Measurements from ENCODE around the gene GLYR1. TPM values are rescaled to one million over a fixed set of nuclear protein-coding genes. Genes with fewer than 3 reads are reported as not detected.

The GLYR1 gene
- total RNA-seq, 4 donors from 2014 or later = 81.8 to 111 (median 98.8) TPM

DNA sequence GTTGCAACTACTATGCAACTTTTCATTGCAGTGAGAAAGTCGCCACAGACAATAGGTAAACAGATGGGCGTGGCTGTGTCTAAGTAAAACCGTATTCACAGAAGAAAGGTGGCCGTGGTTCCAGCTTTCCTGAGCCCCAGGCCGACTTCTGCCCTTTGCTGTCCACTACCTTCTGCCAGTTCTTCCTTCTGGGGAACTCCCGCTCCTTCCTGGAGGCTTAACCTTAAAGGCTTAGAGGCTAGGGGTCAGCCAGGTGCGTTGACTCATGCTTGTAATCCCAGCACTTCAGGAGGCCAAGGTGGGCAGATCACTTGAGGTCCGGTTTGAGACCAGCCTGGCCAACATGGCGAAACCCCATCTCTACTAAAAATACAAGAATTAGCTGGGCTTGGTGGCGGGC is 56.8 kb downstream of the GLYR1 start:
- Histone ChIP-seq H3K9me3 (no peaks in the 10 kb centered on the region), H3K4me3 (no peak overlapping the region), H3K27me3 (no peaks in the 10 kb centered on the region), H3K27ac (replicated peaks in 1 of 4) (no peak overlapping the region), H3K36me3 (no peaks in the 10 kb centered on the region), H3K4me1 (no peaks in the 10 kb centered on the region)
- no peak for DNase-seq (ENCODE audit: extremely low spot score)
- TF ChIP-seq POLR2A (IDR thresholded peaks at IDR 0.05; ENCODE audit: low read depth) = no peak
- TF ChIP-seq, protein P1, sequence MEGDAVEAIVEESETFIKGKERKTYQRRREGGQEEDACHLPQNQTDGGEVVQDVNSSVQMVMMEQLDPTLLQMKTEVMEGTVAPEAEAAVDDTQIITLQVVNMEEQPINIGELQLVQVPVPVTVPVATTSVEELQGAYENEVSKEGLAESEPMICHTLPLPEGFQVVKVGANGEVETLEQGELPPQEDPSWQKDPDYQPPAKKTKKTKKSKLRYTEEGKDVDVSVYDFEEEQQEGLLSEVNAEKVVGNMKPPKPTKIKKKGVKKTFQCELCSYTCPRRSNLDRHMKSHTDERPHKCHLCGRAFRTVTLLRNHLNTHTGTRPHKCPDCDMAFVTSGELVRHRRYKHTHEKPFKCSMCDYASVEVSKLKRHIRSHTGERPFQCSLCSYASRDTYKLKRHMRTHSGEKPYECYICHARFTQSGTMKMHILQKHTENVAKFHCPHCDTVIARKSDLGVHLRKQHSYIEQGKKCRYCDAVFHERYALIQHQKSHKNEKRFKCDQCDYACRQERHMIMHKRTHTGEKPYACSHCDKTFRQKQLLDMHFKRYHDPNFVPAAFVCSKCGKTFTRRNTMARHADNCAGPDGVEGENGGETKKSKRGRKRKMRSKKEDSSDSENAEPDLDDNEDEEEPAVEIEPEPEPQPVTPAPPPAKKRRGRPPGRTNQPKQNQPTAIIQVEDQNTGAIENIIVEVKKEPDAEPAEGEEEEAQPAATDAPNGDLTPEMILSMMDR (IDR thresholded peaks at IDR 0.05) = no peak
- TF ChIP-seq EP300 (IDR thresholded peaks at IDR 0.05) = no peak
- no peak for TF ChIP-seq POLR2AphosphoS5 (IDR thresholded peaks at IDR 0.05)
- 86% methylated on average over 10 of the region's 10 CpGs for WGBS
- intact Hi-C loops (cut with DNase I) = no loop called here

DNA sequence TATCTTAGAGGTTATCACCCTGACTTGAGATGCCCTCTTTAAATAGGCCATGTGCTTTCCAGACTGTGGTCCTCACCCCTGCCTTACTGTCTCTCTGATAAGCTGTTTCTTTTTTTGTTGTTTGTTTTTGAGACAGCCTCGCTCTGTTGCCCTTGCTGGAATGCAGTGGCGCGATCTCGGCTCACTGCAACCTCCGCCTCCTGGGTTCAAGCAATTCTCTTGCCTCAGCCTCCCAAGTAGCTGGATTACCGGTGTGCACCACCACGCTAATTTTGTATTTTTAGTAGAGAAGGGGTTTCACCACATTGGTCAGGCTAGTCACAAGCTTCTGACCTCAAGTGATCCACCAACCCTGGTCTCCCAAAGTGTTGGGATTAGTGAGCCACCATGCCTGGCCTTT is 58.2 kb downstream of the GLYR1 start:
- intact Hi-C loops (cut with DNase I) = no loop called here

DNA sequence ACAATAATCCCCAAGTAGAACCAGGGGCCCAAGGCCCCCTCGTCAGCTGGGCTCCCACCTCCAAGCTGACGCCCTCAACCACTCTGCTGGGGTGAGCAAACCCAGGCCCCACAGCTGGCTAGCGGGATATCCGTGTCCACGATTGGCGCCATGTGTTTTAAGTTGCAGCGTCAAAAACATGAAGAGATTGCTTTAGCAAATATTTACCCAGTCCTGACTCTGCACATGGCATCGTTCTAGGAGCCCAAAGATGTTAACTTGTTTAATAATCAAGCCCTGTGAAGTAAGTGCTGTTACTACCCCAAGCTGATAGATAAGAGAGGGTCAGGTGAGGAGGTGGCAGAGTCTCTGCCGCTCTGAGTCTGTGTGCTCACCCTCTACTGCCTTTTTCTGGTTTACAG is 58.6 kb downstream of the GLYR1 start:
- Histone ChIP-seq H3K4me3 (no peak overlapping the region), H3K36me3 (no peaks in the 10 kb centered on the region), H3K4me1 (no peaks in the 10 kb centered on the region), H3K27ac (replicated peaks in 1 of 4) (no peak overlapping the region), H3K27me3 (no peaks in the 10 kb centered on the region), H3K9me3 (no peaks in the 10 kb centered on the region)
- intact Hi-C loops (cut with DNase I) = no loop called here
- no peak for DNase-seq (ENCODE audit: extremely low spot score)
- 73% methylated on average over 9 of the region's 9 CpGs for WGBS
- TF ChIP-seq, protein P1 (IDR thresholded peaks at IDR 0.05) = no peak
- no peak for TF ChIP-seq EP300 (IDR thresholded peaks at IDR 0.05)
- TF ChIP-seq POLR2A (IDR thresholded peaks at IDR 0.05; ENCODE audit: low read depth) = no peak
- no peak for TF ChIP-seq POLR2AphosphoS5 (IDR thresholded peaks at IDR 0.05)

More for the DNA sequence above, 58.2 kb downstream of the GLYR1 start:
- no peaks in the 10 kb centered on the region for H3K36me3 ChIP-seq
- no peaks in the 10 kb centered on the region for H3K4me1 ChIP-seq
- H3K9me3 ChIP-seq = no peaks in the 10 kb centered on the region
- no peaks in the 10 kb centered on the region for H3K27me3 ChIP-seq
- TF ChIP-seq EP300 (IDR thresholded peaks at IDR 0.05) (no peak), POLR2A (IDR thresholded peaks at IDR 0.05; ENCODE audit: low read depth) (no peak)
- H3K27ac ChIP-seq (replicated peaks in 1 of 4) = no peak overlapping the region
- H3K4me3 ChIP-seq = no peak overlapping the region
- WGBS = 90% methylated on average over 7 of the region's 7 CpGs
- no peak for DNase-seq (ENCODE audit: extremely low spot score)

DNA sequence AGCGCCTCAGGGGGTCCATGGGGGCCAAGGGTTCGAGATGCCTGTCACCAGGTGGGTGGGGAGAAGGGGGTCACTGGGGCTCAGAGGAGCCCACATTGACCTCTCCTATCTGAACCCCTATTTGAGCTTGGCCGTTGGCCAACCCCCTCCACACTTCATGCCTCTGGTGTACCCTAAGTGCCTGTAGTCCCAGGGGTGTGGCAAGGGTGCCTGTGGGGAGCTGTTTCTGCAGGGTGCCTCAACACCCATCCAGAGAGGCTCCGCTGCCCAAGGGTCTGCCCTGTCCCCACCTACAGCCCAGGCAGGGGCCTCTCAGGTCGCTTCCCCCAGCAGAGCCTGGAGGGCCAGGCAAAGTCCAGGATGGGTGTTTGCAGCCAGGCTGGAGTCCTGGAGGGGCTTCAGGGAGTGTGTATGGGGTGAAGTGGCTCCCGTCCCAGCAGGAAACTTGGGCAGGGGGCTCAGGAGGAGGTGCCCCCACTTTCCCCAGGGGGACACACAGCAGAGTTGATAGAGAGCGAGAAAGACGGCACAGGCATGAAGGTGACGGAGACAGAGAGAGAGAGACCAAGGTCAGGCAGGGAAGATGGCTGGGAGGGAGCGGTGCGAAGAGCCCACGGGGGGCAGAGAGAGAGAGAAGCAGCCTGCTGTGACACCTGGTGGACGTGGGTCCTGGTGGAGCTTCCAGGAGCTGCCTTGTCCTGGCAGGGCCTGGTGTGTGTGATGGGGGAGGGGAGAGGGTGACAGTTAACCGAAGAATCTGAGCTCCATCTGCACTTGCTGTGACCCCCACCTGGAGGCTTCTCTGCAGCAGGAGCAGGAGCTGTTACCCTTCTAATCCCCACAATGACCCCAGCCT is 59.2 kb downstream of the GLYR1 start, which contains the start of gene SEPTIN12:
TSS of gene SEPTIN12 (minus strand) at position 719 of the 856 bp plus-strand sequence. CDS start at position 19, 700 bp downstream.
- no peak within 1 kb of the TSS for H3K27ac ChIP-seq (replicated peaks in 1 of 4)
- no peak for TF ChIP-seq POLR2AphosphoS5 (IDR thresholded peaks at IDR 0.05)
- TF ChIP-seq, protein P1 (IDR thresholded peaks at IDR 0.05) = no peak
- TF ChIP-seq POLR2A (IDR thresholded peaks at IDR 0.05; ENCODE audit: low read depth) = no peak
- no peak for TF ChIP-seq EP300 (IDR thresholded peaks at IDR 0.05)
- H3K36me3 ChIP-seq = no peaks in the 10 kb centered on the region
- H3K4me1 ChIP-seq = no peaks in the 10 kb centered on the region
- intact Hi-C loops (cut with DNase I) = no loop called here
- WGBS = 76% methylated on average over 14 of the region's 14 CpGs
- H3K27me3 ChIP-seq = no peaks in the 10 kb centered on the region
- DNase-seq (ENCODE audit: extremely low spot score) = no peak
- H3K4me3 ChIP-seq = no peak within 1 kb of the TSS
- no peaks in the 10 kb centered on the region for H3K9me3 ChIP-seq

DNA sequence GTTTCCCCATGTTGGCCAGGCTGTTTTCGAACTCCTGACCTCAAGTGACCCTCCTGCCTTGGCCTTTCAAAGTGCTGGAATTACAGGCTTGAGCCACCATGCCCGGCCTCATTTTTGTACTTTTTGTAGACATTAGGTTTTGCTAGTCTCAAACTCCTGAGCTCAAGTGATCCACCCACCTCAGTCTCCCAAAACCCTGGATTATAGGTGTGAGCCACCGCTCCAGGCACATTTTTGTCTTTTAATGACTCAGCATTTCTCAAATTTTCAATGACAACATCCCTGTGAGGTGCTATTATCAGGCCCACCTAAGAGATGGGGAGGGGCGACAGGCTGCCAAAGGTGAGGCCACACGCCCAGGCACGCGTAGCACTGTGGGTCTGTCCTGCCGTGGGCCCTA is 60.0 kb downstream of the GLYR1 start:
- intact Hi-C loops (cut with DNase I) = no loop called here
- H3K4me1 ChIP-seq = no peaks in the 10 kb centered on the region
- no peak overlapping the region for H3K27ac ChIP-seq (replicated peaks in 1 of 4)
- H3K27me3 ChIP-seq = no peaks in the 10 kb centered on the region
- no peak for TF ChIP-seq POLR2A (IDR thresholded peaks at IDR 0.05; ENCODE audit: low read depth)
- TF ChIP-seq POLR2AphosphoS5 (IDR thresholded peaks at IDR 0.05) = no peak
- TF ChIP-seq, protein P1 (IDR thresholded peaks at IDR 0.05) = no peak
- no peak for TF ChIP-seq EP300 (IDR thresholded peaks at IDR 0.05)
- no peaks in the 10 kb centered on the region for H3K36me3 ChIP-seq
- no peak for DNase-seq (ENCODE audit: extremely low spot score)
- H3K4me3 ChIP-seq = no peak overlapping the region
- H3K9me3 ChIP-seq = no peaks in the 10 kb centered on the region
- WGBS = 92% methylated on average over 8 of the region's 8 CpGs

All from esophagus muscularis mucosa (tissue), 4 donors.